Measurements from ENCODE around the gene PRICKLE3. TPM values are rescaled to one million over a fixed set of nuclear protein-coding genes. Genes with fewer than 3 reads are reported as not detected.
A peak's percentile ranks its signal among the peaks of the same experiment; 100 is the strongest.

Gene PRICKLE3
- polyA plus RNA-seq, 6 donors from 2014 or later, result 3.6 to 8.6 (median 5.4) TPM; not detected in 1

- H3K9me3 Mint-ChIP-seq, result peaks cover 0 to 1% (median 0%) of the 10 kb centered on the region in 7 donors
- H3K27ac Mint-ChIP-seq, result peak overlapping the region in 2 of 6 donors; percentile 15 to 77
Observed at GRCh38 chrX:49187526-49187925, 1.4 kb upstream of the PRICKLE3 start.

GRCh38 chrX:49187028-49187394 is 838 bp upstream of the PRICKLE3 start:
- DNase-seq (no peak), ATAC-seq (ENCODE audit: low read depth in 2 of 2) (no peak)
- H3K9me3 Mint-ChIP-seq, result peaks cover 0 to 1% (median 0%) of the 10 kb centered on the region in 7 donors
- peak overlapping the region in 6 of 8 donors; percentile 37 to 77 (median 71) for H3K4me3 Mint-ChIP-seq
- peaks cover 32 to 42% (median 37%) of the 10 kb centered on the region in 3 donors for H3K4me1 Mint-ChIP-seq
- H3K36me3 Mint-ChIP-seq, result no peaks in the 10 kb centered on the region
- H3K27ac Mint-ChIP-seq, result peak overlapping the region in 1 of 6 donors; percentile 59
- H3K27me3 Mint-ChIP-seq, result no peaks in the 10 kb centered on the region

More at GRCh38 chrX:49187526-49187925, 1.4 kb upstream of the PRICKLE3 start:
- Mint-ChIP-seq H3K4me1 (peaks cover 30 to 42% (median 37%) of the 10 kb centered on the region in 3 donors), H3K36me3 (no peaks in the 10 kb centered on the region), H3K27me3 (no peaks in the 10 kb centered on the region), H3K4me3 (peak overlapping the region in 2 of 8 donors; percentile 47 to 63)
- ATAC-seq (ENCODE audit: low read depth in 2 of 2), result no peak
- DNase-seq, result no peak

DNA sequence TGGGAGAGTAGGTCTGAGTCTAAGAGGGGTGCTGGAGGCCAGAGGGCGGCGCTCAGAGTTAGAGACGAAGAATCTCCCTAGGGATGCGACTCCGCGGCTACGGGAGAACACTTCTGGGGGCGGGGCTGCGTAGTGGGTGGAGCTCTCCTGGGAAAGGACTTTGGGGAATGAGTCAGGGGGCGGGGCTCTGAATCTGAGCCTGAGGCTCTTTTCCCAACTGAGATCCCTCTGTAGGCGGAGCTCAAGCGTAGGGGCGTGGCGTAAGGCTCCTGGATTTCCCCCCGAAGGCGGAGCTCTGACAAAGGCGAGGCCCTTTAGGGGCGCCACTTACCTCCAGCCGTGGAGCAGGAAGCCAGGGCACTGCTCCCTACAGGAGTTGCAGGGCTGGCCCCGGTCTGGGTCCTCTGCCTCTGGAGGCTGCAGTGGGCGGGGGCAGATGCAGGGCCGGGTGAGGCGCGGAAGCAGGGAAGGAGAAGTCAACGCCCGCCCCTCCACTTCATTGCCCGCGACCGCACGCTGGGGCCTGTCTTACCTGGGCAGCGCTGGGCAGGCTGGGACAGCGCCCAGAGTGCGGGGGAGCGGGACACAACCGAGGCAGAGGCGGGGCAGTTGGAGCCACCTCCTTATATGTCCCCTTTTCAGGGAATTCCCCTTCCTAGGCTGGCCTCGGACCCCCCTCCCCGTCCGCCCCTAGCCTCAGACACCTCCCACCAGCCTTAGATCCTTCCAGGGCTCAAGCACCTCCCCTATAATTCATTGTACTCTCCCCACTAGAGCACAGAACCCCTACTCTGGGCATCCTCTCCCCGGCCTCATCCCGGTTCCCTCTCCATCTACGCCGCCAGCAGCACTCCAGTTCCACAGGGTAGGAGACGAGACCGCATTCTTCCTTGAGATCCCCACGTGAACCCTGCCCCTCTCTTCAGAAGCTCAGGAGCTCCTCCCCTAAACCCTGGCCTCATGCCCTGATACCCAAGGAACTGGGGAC is 1.6 kb downstream of the PRICKLE3 start:
- Mint-ChIP-seq H3K4me3 (peak overlapping the region; percentile 77 to 93 (median 86)), H3K4me1 (peaks cover 23 to 33% (median 27%) of the 10 kb centered on the region in 3 donors), H3K36me3 (peaks cover 0 to 12% of the 10 kb centered on the region in 2 donors), H3K27me3 (no peaks in the 10 kb centered on the region), H3K9me3 (no peaks in the 10 kb centered on the region), H3K27ac (peak overlapping the region in 5 of 6 donors; percentile 47 to 91 (median 76))
- ATAC-seq (ENCODE audit: low read depth in 2 of 2), result peak; percentile 45 to 53
- DNase-seq, result peak; percentile 26

GRCh38 chrX:49183701-49184281 is 2.4 kb downstream of the PRICKLE3 start:
- ATAC-seq (ENCODE audit: low read depth in 2 of 2), result no peak
- Mint-ChIP-seq H3K36me3 (peaks cover 0 to 12% of the 10 kb centered on the region in 2 donors), H3K27me3 (no peaks in the 10 kb centered on the region), H3K4me3 (peak overlapping the region in 6 of 8 donors; percentile 41 to 93 (median 78)), H3K4me1 (peaks cover 20 to 32% (median 23%) of the 10 kb centered on the region in 3 donors), H3K9me3 (peaks cover 0 to 2% (median 0%) of the 10 kb centered on the region in 7 donors), H3K27ac (peak overlapping the region in 5 of 6 donors; percentile 28 to 83 (median 47))
- DNase-seq, result no peak

- Mint-ChIP-seq H3K27ac (peak overlapping the region in 4 of 6 donors; percentile 14 to 48 (median 30)), H3K27me3 (no peaks in the 10 kb centered on the region), H3K4me1 (peaks cover 18 to 26% (median 23%) of the 10 kb centered on the region in 3 donors), H3K4me3 (no peak overlapping the region), H3K36me3 (peaks cover 0 to 36% of the 10 kb centered on the region in 2 donors), H3K9me3 (peaks cover 0 to 4% (median 0%) of the 10 kb centered on the region in 7 donors)
- ATAC-seq (ENCODE audit: low read depth in 2 of 2) (no peak), DNase-seq (no peak)
Observed at GRCh38 chrX:49179358-49179757, 6.8 kb downstream of the PRICKLE3 start.

- DNase-seq (no peak), ATAC-seq (ENCODE audit: low read depth in 2 of 2) (no peak)
- Mint-ChIP-seq H3K4me1 (peaks cover 14 to 20% (median 20%) of the 10 kb centered on the region in 3 donors), H3K9me3 (peaks cover 0 to 4% (median 0%) of the 10 kb centered on the region in 7 donors), H3K4me3 (no peak overlapping the region), H3K27me3 (no peaks in the 10 kb centered on the region), H3K36me3 (peaks cover 0 to 36% of the 10 kb centered on the region in 2 donors), H3K27ac (peak overlapping the region in 1 of 6 donors; percentile 54)
Observed at GRCh38 chrX:49178537-49178936, 7.6 kb downstream of the PRICKLE3 start.

GRCh38 chrX:49177873-49178480 is 8.2 kb downstream of the PRICKLE3 start:
- ATAC-seq (ENCODE audit: low read depth in 2 of 2) (no peak), DNase-seq (no peak)
- H3K27ac Mint-ChIP-seq, result peak overlapping the region in 1 of 6 donors; percentile 89
- H3K36me3 Mint-ChIP-seq, result peaks cover 0 to 36% of the 10 kb centered on the region in 2 donors
- peaks cover 0 to 4% (median 0%) of the 10 kb centered on the region in 7 donors for H3K9me3 Mint-ChIP-seq
- H3K4me3 Mint-ChIP-seq, result no peak overlapping the region
- H3K4me1 Mint-ChIP-seq, result peaks cover 19 to 24% (median 23%) of the 10 kb centered on the region in 3 donors
- H3K27me3 Mint-ChIP-seq, result no peaks in the 10 kb centered on the region

- ATAC-seq (ENCODE audit: low read depth in 2 of 2) (peak; percentile 46 to 56), DNase-seq (no peak)
- Mint-ChIP-seq H3K27ac (peak overlapping the region in 3 of 6 donors; percentile 9 to 89 (median 47)), H3K9me3 (peaks cover 0 to 5% (median 0%) of the 10 kb centered on the region in 7 donors), H3K4me3 (no peak overlapping the region), H3K4me1 (peaks cover 21 to 29% (median 25%) of the 10 kb centered on the region in 3 donors), H3K27me3 (no peaks in the 10 kb centered on the region), H3K36me3 (peaks cover 0 to 36% of the 10 kb centered on the region in 2 donors)
Observed at GRCh38 chrX:49177338-49177833, 8.8 kb downstream of the PRICKLE3 start.

DNA sequence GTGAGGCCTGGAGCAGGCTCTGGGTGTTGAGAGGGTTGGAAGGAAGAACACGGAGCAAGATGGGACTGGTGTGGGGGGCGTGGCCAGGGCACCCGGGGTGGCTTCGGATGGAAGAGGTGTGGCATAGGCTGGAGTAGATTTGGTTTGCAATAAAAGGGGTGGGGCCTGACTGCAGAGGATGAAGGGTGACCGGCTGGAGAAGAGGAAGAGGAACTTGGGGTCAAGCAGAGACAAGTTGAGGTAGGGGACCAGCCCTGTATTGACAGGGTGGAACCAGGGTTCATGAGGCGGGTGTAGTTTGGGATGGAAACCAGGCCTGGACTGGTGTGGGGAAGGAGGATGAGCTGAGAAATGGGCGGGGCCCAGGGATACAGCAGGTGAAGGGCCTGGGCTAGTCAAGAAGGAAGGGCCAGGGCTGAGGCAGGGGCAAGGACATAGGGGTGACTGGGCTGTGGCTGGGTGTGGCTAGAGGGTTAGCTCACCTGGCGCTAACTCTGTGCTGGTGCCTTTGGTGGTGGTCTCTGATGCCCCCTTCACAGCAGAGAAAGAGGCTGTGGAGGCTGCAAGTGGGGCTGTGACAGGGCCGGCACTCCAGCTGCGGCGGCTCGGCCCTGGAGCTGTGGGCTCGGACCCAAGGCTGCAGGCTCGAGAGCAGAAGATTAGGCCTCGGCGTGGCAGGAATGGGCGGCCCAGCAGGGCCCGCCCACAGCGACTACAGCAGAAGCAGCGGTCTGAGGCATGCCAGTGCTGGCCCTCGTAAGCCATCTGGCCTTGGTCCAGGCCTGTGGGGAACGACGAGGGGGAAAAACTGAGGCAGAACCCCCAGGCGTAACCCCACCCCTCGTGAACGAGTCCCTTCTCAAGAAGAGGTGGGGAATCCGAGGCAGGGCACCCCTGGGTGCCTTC is 9.5 kb downstream of the PRICKLE3 start:
- H3K4me1 Mint-ChIP-seq, result peaks cover 20 to 29% (median 25%) of the 10 kb centered on the region in 3 donors
- H3K27me3 Mint-ChIP-seq, result no peaks in the 10 kb centered on the region
- no peak for ATAC-seq (ENCODE audit: low read depth in 2 of 2)
- DNase-seq, result no peak
- H3K27ac Mint-ChIP-seq, result peak overlapping the region in 3 of 6 donors; percentile 70 to 95 (median 88)
- peak overlapping the region in 2 of 8 donors; percentile 47 to 63 for H3K4me3 Mint-ChIP-seq
- H3K9me3 Mint-ChIP-seq, result peaks cover 0 to 5% (median 0%) of the 10 kb centered on the region in 7 donors
- peaks cover 0 to 36% of the 10 kb centered on the region in 2 donors for H3K36me3 Mint-ChIP-seq

DNA sequence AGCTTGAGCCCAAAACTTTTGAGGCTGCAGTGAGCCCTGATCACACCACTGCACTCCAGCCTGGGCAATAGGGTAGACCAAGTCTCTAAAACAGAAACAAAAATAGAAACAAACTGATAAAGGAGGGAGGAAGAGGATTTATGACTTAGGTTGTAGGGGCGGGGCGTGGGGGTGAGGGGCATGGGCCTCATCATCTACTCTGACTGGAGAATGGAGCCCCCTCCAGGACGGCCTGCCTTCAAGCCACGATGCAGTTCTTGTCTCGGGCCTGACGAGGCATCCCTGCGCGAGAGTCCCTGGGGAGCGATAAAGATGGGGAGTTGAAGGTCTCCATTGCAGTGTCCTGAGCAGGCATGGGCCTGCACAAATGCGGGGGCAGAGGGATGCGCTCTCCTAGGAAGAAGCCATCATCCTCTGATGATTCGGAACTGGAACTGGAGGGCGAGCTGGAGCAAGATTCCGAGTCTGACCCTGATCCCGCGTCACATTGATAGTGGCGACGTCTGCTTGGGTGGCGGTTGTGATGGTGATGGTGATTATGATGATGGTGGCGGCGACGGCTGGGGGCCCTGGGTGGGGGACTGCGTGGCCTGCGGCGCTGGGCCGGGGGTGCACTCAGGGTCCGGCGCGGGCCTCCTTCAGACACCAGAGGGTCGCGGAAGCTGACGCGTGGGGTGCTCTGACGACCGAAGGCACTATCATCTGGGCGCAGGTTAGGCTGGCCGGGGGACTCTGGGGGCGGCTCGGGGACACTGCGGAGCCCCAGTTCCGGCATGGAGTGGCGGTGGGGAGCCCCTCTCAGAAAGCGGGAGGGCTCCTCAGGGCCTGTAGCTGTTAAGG is 10.5 kb downstream of the PRICKLE3 start:
- no peaks in the 10 kb centered on the region for H3K27me3 Mint-ChIP-seq
- peaks cover 20 to 29% (median 25%) of the 10 kb centered on the region in 3 donors for H3K4me1 Mint-ChIP-seq
- peak overlapping the region in 1 of 8 donors; percentile 72 for H3K4me3 Mint-ChIP-seq
- H3K36me3 Mint-ChIP-seq, result peaks cover 0 to 31% of the 10 kb centered on the region in 2 donors
- H3K9me3 Mint-ChIP-seq, result peaks cover 0 to 5% (median 0%) of the 10 kb centered on the region in 7 donors
- H3K27ac Mint-ChIP-seq, result peak overlapping the region in 3 of 6 donors; percentile 47 to 95 (median 74)
- DNase-seq, result no peak
- ATAC-seq (ENCODE audit: low read depth in 2 of 2), result no peak

GRCh38 chrX:49174723-49175122 is 11.4 kb downstream of the PRICKLE3 start:
- no peak for ATAC-seq (ENCODE audit: low read depth in 2 of 2)
- DNase-seq, result no peak
- peak overlapping the region in 1 of 8 donors; percentile 85 for H3K4me3 Mint-ChIP-seq
- H3K9me3 Mint-ChIP-seq, result peaks cover 0 to 5% (median 0%) of the 10 kb centered on the region in 7 donors
- peaks cover 20 to 29% (median 26%) of the 10 kb centered on the region in 3 donors for H3K4me1 Mint-ChIP-seq
- H3K36me3 Mint-ChIP-seq, result peaks cover 0 to 25% of the 10 kb centered on the region in 2 donors
- peak overlapping the region in 5 of 6 donors; percentile 33 to 81 (median 56) for H3K27ac Mint-ChIP-seq
- H3K27me3 Mint-ChIP-seq, result no peaks in the 10 kb centered on the region

Data from naive B cell (primary cell).